ENCODE data around the gene APLP2. TPM values are rescaled to one million over a fixed set of nuclear protein-coding genes. Genes with fewer than 3 reads are reported as not detected.
"Not testable (repeated sequence)": the region's sequence is repeated elsewhere in the genome, so short reads cannot be mapped to it uniquely, and the experiment has no call there.

The APLP2 gene
- total RNA-seq, 1 experiment from 2014 or later = 522 TPM

DNA sequence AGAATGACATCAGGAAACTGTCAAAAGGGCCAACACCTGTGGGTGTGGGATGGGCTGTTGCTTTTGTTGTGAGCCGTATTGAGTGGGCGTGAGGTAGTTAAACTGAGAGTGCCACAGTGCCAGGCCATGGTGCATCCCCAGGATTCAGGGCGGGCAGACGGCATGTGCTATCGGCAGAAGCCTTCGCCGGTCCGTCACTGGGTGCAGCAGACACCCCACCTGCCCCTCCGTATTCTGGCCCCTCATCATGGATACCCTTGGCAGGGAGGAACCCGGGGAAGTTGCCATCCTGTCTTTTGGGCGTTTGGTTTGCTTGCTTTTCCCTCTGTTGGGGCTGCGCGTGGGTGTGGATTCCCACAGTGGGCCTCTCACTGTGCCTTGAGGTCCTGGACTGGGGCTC is 117.4 kb downstream of the APLP2 start:
- no peak for DNase-seq (ENCODE audit: extremely low read depth, low read depth)

DNA sequence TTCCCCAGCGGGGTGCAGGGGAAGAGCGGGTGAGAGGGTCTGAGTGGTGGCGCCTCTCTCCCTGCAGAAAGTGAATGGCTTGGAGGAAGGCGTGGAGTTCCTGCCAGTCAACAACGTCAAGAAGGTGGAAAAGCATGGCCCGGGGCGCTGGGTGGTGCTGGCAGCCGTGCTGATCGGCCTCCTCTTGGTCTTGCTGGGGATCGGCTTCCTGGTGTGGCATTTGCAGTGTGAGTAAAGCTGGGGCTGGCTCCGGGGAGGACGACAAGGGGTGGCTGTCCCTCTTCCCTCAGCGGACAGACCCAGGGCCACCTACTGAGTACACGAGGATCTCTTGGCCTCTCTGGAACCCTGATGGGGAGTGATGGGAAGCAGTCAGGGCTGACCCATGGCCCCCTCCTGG is 118.4 kb downstream of the APLP2 start:
- no peak for DNase-seq (ENCODE audit: extremely low read depth, low read depth)

DNA sequence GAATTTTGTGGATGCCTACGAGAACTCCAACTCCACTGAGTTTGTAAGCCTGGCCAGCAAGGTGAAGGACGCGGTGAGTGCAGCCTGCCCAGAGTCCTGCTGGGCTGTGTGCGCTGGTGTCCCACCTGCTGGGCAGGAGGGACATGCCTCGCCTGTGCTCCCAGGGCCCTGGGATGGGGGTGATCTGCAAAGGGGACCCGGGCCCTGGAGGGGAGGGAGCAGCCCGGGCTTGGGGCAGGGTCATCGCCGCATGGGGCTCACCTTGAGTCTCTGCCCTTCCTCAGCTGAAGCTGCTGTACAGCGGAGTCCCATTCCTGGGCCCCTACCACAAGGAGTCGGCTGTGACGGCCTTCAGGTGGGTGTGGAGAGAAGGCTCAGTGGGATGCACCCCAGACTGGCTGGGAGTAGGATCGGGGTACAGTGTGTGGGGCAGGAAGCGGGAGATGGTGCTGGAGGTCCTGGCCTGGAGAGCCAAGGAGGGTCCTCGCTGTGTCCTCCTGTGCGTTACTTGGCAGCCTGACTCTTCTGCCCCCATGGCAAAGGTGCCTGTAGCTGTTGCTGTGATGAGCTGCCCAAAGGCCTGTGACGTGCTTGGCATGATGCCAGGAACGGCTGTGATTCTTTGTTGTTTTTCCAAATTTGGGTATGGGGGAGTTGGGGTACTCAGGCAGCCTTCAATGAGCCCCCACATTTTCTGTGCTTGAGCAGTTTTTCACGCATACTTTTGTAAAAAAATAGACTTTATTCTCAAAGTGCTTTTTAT is 119.1 kb downstream of the APLP2 start:
- DNase-seq (ENCODE audit: extremely low read depth, low read depth) = no peak

DNA sequence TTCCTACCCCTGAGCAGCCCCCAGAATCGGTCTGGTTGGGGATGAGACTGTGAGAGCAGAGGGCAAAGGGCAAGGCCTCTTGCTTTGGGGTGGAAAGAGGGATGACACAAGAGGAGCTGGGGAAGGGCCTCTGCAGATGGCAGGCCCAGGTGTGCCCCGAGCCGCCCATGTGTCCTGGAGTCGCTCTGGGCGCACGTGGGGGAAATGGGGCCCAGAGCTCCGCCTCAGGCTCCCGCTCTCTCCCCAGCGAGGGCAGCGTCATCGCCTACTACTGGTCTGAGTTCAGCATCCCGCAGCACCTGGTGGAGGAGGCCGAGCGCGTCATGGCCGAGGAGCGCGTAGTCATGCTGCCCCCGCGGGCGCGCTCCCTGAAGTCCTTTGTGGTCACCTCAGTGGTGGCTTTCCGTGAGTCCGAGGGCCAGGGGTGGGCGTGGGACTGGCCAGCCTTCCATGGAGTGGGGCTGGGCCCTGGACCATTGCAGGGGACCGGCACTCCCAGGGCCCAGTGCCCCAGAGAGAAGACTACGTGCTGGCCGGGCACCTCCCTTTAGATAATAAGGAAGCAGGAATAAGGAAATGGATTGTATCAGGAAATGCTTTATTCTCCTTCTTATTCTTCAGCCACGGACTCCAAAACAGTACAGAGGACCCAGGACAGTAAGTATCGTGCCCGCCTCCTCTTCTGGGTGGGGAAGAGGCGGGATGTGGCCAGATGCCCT is 120.0 kb downstream of the APLP2 start:
- DNase-seq (ENCODE audit: extremely low read depth, low read depth) = no peak

DNA sequence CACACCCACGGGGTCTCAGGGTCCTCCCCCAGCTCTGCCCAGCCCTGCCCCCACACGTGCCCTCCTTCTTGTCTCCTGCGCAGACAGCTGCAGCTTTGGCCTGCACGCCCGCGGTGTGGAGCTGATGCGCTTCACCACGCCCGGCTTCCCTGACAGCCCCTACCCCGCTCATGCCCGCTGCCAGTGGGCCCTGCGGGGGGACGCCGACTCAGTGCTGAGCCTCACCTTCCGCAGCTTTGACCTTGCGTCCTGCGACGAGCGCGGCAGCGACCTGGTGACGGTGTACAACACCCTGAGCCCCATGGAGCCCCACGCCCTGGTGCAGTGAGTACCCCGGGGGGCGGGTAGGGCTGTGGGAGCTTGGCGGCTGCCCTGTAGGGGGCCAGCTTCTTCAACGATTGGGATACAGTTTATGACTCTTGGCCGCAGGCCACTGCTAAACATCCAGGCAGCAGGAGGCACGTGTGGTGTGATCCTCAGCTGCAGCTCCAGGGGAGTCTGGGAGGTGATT is 120.7 kb downstream of the APLP2 start:
- no peak for DNase-seq (ENCODE audit: extremely low read depth, low read depth)

DNA sequence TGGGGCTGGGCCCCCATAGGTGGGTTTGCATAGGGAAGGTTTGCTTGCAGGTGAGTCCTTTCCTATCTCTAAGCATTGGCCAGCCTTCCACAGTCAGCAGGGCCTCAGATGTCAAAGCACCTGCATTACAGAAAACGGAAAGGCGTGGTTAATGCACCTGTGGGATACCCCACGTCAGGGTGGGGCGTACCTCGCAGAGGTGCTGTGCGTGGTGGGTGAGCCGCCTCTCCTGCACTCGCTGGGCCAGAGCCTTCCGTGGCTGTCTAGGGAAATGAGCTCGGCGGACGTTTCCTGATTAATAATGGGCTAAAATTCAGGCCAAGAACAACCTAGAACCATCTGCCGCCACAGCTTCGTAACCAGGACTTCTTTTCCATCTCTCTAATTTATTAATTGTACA is 122.2 kb downstream of the APLP2 start:
- DNase-seq (ENCODE audit: extremely low read depth, low read depth) = no peak

DNA sequence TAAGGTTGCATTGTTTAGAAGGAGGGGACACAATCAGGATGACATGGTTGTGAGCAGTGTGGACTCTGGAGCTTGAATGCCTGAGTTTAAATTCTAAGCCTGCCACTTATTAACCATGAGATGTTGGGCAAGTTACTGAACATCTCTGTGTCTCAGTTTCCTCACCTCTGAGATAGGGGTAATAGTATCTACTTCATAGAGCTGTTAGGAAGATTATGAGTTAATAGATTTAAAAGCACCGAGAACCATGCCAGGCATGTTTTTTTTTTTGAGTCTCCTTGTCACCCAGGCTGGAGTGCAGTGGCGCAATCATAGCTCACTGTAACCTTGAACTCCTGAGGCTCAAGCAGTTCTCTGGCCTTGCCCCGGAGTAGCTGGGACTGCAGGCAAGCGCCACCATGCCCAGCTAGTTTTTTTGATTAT is 123.2 kb downstream of the APLP2 start:
- DNase-seq (ENCODE audit: extremely low read depth, low read depth) = no peak

DNA sequence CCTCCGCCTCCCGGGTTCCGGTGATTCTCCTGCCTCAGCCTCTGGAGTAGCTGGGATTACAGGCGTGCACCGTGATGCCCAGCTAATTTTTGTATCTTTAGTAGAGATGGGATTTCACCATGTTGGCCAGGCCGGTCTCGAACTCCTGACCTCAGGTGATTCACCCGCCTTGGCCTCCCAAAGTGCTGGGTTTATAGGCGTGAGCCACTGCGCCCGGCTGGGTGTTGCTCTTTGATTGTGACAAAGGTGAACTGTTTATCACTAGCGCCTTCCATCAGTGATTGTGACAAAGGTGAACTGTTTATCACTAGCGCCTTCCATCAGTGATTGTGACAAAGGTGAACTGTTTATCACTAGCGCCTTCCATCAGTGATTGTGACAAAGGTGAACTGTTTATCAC is 123.9 kb downstream of the APLP2 start:
- not testable (repeated sequence) for DNase-seq (ENCODE audit: extremely low read depth, low read depth)

Small RNA genes within 50 kb of the gene (small RNA-seq; reads per million reads assigned to genes)
- gene RF00015 (0 reads per million in 2 experiments), gene RPL34P21 (0 reads per million in 2 experiments)

Other genes with a start within 250 kb of the APLP2 start
- 11.4 and 15.4 TPM in 2 replicates for gene NFRKB, start 174.3 kb upstream of the APLP2 start, total RNA-seq (2014; rRNA removed; shearing (Covaris generic))
- gene PRDM10, start 67.1 kb upstream of the APLP2 start, total RNA-seq (2014; rRNA removed; shearing (Covaris generic)) = 3.9 and 4.8 TPM in 2 replicates
- not detected in 2 replicates for gene ST14, start 89.9 kb downstream of the APLP2 start, total RNA-seq (2014; rRNA removed; shearing (Covaris generic))
- gene ZBTB44, start 245.0 kb downstream of the APLP2 start, total RNA-seq (2014; rRNA removed; shearing (Covaris generic)) = 21.1 and 22.3 TPM in 2 replicates